ENCODE data around the gene LINS1. TPM values are rescaled to one million over a fixed set of nuclear protein-coding genes. Genes with fewer than 3 reads are reported as not detected.
A peak's percentile ranks its signal among the peaks of the same experiment; 100 is the strongest.

LINS1 gene
- total RNA-seq, result 9.7 TPM
- long read RNA-seq, full-length matches to known transcripts, result 2 of 7 reads
- long read RNA-seq, partial matches to known transcripts, result 0 of 7 reads
- long read RNA-seq, other reads (novel, unspliced or antisense), result 5 of 7 reads

GRCh38 chr15:100602064-100602822 lies at the start of gene LINS1, which contains the start of gene ASB7:
LINS1 (minus strand) TSS chr15:100602184; CDS start chr15:100580842, 21,342 bp downstream.
ASB7 (plus strand) TSS chr15:100602589; CDS start chr15:100612217, 9,628 bp downstream.
- peak; percentile 100 for DNase-seq (ENCODE audit: low spot score)
- intact Hi-C loops (cut with DNase I), result loop anchor here (10.0 kb wide), 1 partner anchor 673 kb away; the partner anchor contains the start of gene SELENOS

GRCh38 chr15:100651253-100651652 lies 49.3 kb upstream of the LINS1 start:
- DNase-seq (ENCODE audit: low spot score), result no peak
- intact Hi-C loops (cut with DNase I), result no loop called here

- intact Hi-C loops (cut with DNase I), result no loop called here
- no peak for DNase-seq (ENCODE audit: low spot score)
These were observed 48.7 kb upstream of the LINS1 start for GRCh38 chr15:100650685-100651084.

- no peak for DNase-seq (ENCODE audit: low spot score)
These were observed 47.0 kb upstream of the LINS1 start for GRCh38 chr15:100648951-100649350.

GRCh38 chr15:100645671-100646070 lies 43.7 kb upstream of the LINS1 start:
- DNase-seq (ENCODE audit: low spot score), result no peak
- intact Hi-C loops (cut with DNase I), result no loop called here

More at GRCh38 chr15:100648951-100649350, 47.0 kb upstream of the LINS1 start:
- intact Hi-C loops (cut with DNase I), result no loop called here

GRCh38 chr15:100642950-100643338 lies 41.0 kb upstream of the LINS1 start:
- intact Hi-C loops (cut with DNase I), result no loop called here
- DNase-seq (ENCODE audit: low spot score), result no peak

GRCh38 chr15:100642213-100642949 lies 40.4 kb upstream of the LINS1 start:
- intact Hi-C loops (cut with DNase I), result no loop called here
- DNase-seq (ENCODE audit: low spot score), result no peak

- intact Hi-C loops (cut with DNase I), result no loop called here
These were observed 36.3 kb upstream of the LINS1 start for GRCh38 chr15:100638177-100638730.

GRCh38 chr15:100635406-100636071 lies 33.6 kb upstream of the LINS1 start:
- no peak for DNase-seq (ENCODE audit: low spot score)
- intact Hi-C loops (cut with DNase I), result no loop called here

More at GRCh38 chr15:100638177-100638730, 36.3 kb upstream of the LINS1 start:
- DNase-seq (ENCODE audit: low spot score), result no peak

- no peak for DNase-seq (ENCODE audit: low spot score)
- intact Hi-C loops (cut with DNase I), result no loop called here
These were observed 31.7 kb upstream of the LINS1 start for GRCh38 chr15:100633763-100634075.

GRCh38 chr15:100631831-100632230 lies 29.8 kb upstream of the LINS1 start:
- intact Hi-C loops (cut with DNase I), result no loop called here
- no peak for DNase-seq (ENCODE audit: low spot score)

GRCh38 chr15:100628746-100629145 lies 26.8 kb upstream of the LINS1 start:
- intact Hi-C loops (cut with DNase I), result loop anchor here (2.0 kb wide), 1 partner anchor 244 kb away; no protein-coding TSS in a partner anchor
- DNase-seq (ENCODE audit: low spot score), result no peak

GRCh38 chr15:100627789-100628395 lies 25.9 kb upstream of the LINS1 start:
- DNase-seq (ENCODE audit: low spot score), result no peak
- intact Hi-C loops (cut with DNase I), result loop anchor here (2.0 kb wide), 2 partner anchors 245 to 379 kb away; no protein-coding TSS in a partner anchor

GRCh38 chr15:100623301-100623700 lies 21.3 kb upstream of the LINS1 start:
- no peak for DNase-seq (ENCODE audit: low spot score)
- intact Hi-C loops (cut with DNase I), result no loop called here

- intact Hi-C loops (cut with DNase I), result no loop called here
These were observed 14.7 kb upstream of the LINS1 start for GRCh38 chr15:100616700-100617099.

GRCh38 chr15:100615801-100616200 lies 13.8 kb upstream of the LINS1 start:
- intact Hi-C loops (cut with DNase I), result no loop called here
- no peak for DNase-seq (ENCODE audit: low spot score)

More at GRCh38 chr15:100616700-100617099, 14.7 kb upstream of the LINS1 start:
- DNase-seq (ENCODE audit: low spot score), result no peak

GRCh38 chr15:100614918-100615317 lies 12.9 kb upstream of the LINS1 start:
- no peak for DNase-seq (ENCODE audit: low spot score)
- intact Hi-C loops (cut with DNase I), result no loop called here

GRCh38 chr15:100614336-100614735 lies 12.4 kb upstream of the LINS1 start:
- DNase-seq (ENCODE audit: low spot score), result no peak

GRCh38 chr15:100613208-100613607 lies 11.2 kb upstream of the LINS1 start:
- no peak for DNase-seq (ENCODE audit: low spot score)
- intact Hi-C loops (cut with DNase I), result no loop called here

More at GRCh38 chr15:100614336-100614735, 12.4 kb upstream of the LINS1 start:
- intact Hi-C loops (cut with DNase I), result no loop called here
